Right ventricle myocardium superior (tissue), 1 donor: ENCODE measurements around the gene FBXL19. TPM values are rescaled to one million over a fixed set of nuclear protein-coding genes. Genes with fewer than 3 reads are reported as not detected.

Source experiments
- ATAC-seq: fragments of 200-7000 bp; cut with Tn5 transposase; one replicate; pipeline ENCODE4 v1.9.1; 2020; ENCODE audit warnings: mild to moderate bottlenecking; ENCODE audit not compliant: poor library complexity
- DNase-seq: peaks from one replicate; pipeline ENCODE4 v3.0.0-alpha.2; 2020
- intact Hi-C: fragments of 100-400 bp; cut with DNase I; formaldehyde crosslinking; loops from one replicate; pipeline ENCODE4 v1.11.2; 2022
- total RNA-seq: library from RNA; stranded (reverse); fragmentation: NEBNext Ultra II Directional; extraction: Animal tissue kit (Norgen Biotek cat#: 25700); gene quantifications from one replicate; pipeline ENCODE4 v1.2.1, GENCODE V29; 2021
- donor health status: DM: no; HTN: yes; CAD: no; lungs with severe emphysema.

FBXL19 gene
- total RNA-seq, 1 donor from 2014 or later: 4.7 TPM

DNA sequence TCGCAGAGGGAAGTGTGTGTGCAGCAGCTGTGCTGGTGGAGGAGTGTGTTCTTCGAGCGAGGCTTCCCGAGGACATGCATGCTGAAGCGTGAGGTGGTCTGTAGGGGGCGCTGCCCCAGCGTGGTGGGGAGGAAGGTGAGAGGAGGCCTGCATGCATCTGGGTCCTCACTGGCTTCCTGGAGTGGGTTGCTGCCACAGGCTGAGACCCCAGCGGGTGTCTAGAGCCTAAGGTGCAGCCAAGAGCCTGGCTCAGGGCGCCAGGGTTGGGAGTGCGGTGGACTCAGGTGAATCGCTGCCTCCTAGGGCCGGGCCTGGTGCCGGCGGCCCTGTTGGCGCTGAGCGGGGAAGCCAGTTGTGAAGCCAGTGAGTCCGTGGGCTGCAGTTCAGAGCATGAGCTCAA is 54.1 kb downstream of the FBXL19 start:
- intact Hi-C loops: no loop called here
- DNase-seq (no peak), ATAC-seq (no peak)

DNA sequence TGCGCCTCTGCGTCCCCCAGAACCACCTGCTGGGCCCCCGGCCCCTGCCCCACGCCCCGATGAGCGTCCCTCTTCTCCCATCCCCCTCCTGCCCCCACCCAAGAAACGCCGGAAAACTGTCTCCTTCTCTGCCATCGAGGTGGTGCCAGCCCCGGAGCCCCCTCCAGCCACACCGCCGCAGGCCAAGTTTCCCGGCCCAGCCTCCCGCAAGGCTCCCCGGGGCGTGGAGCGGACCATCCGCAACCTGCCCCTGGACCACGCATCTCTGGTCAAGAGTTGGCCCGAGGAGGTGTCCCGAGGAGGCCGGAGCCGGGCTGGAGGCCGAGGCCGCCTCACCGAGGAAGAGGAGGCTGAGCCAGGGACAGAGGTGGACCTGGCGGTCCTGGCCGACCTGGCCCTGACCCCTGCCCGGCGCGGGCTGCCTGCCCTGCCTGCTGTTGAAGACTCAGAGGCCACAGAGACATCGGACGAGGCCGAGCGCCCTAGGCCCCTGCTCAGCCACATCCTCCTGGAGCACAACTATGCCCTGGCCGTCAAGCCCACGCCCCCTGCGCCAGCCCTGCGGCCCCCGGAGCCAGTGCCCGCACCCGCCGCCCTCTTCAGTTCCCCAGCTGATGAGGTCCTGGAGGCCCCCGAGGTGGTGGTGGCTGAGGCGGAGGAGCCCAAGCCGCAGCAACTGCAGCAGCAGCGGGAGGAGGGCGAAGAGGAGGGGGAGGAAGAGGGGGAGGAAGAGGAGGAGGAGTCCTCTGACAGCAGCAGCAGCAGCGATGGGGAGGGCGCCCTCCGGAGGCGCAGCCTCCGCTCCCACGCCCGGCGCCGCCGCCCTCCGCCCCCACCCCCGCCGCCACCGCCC is 56.0 kb downstream of the FBXL19 start:
- intact Hi-C loops: loop anchor here (10.0 kb wide), 2 partner anchors 165 to 885 kb away; no protein-coding TSS in a partner anchor
- ATAC-seq: no peak
- no peak for DNase-seq

DNA sequence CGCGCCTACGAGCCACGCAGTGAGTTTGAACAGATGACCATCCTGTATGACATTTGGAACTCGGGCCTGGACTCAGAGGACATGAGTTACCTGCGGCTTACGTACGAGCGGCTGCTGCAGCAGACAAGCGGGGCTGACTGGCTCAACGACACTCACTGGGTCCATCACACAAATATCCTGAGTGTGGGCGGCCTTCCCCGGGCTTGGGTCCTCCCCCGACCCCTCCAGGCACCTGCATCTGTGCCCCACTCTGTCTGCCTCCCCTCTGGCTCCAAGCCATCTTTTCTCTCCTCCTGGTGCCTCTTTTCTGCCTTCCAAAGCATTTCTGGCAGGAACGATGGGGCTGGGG is 56.6 kb downstream of the FBXL19 start:
- intact Hi-C loops: loop anchor here (10.0 kb wide), 2 partner anchors 165 to 885 kb away; no protein-coding TSS in a partner anchor
- ATAC-seq (no peak), DNase-seq (no peak)

DNA sequence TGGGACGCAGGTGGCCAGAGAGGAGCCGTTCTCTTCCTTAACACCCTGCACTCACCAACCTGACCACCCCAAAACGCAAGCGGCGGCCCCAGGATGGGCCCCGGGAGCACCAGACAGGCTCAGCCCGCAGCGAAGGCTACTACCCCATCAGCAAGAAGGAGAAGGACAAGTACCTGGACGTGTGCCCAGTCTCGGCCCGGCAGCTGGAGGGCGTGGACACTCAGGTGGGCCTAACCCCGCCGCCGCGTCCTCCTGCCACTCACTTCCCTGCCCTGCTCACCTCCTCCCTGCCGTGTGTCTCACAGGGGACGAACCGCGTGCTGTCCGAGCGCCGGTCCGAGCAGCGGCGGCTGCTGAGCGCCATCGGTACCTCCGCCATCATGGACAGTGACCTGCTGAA is 57.1 kb downstream of the FBXL19 start:
- intact Hi-C loops: loop anchor here (10.0 kb wide), 2 partner anchors 164 to 884 kb away; no protein-coding TSS in a partner anchor
- ATAC-seq (no peak), DNase-seq (no peak)

DNA sequence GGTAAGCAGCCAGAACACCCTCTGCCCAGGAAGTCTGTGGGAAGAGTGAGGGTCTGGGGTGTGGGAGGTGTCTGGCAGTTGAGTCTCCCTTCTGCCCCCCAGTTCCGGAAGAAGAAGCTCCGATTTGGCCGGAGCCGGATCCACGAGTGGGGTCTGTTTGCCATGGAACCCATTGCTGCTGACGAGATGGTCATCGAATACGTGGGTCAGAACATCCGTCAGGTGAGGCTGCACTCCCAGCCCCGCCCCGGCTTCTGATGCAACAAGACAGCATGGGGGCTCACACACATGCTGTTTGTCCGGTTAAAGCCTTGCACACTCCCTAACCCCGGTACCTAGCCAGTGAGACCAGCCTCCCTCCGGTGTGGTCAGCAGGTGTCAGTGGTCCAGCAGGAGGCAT is 57.6 kb downstream of the FBXL19 start:
- DNase-seq (no peak), ATAC-seq (no peak)
- intact Hi-C loops: loop anchor here (10.0 kb wide), 2 partner anchors 164 to 884 kb away; no protein-coding TSS in a partner anchor

DNA sequence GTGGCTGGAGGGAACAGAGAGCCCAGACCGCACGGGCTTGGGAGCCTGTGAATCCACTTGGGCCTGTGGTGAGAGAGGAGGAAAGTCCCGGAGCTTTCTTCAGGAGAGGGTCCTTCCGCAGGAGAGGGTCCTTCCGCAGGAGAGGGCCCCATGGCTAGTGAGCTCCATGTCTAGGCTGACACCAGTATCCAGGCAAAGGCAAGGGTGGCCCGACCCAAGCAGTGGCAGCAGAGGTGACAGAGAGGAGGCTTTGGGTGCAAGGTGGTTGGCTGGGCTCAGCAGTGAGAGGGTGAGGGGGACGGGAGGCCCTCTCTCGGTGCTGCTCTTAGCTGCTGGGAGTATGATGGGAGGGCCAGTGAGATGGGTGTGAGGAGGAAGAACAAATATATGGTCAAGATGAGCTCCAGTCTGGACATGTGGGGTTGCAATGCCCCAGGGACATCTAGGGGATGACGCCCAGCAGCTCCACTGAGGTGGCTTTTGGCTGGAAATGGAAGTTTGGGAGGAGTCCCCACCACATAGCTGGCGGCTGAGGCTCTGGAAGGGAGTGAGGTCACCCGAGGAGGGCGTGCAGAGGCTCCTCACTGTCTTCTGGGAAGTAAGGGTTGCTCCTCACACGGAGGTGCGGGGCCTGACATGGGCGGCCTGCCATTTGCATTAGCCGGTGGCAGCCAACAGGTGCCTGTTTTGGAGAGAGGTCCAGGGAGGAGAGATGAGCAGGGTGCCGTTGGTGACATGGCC is 59.3 kb downstream of the FBXL19 start:
- intact Hi-C loops: loop anchor here (10.0 kb wide), 2 partner anchors 162 to 882 kb away; no protein-coding TSS in a partner anchor
- DNase-seq: peak; percentile 64
- peak; percentile 7 for ATAC-seq

DNA sequence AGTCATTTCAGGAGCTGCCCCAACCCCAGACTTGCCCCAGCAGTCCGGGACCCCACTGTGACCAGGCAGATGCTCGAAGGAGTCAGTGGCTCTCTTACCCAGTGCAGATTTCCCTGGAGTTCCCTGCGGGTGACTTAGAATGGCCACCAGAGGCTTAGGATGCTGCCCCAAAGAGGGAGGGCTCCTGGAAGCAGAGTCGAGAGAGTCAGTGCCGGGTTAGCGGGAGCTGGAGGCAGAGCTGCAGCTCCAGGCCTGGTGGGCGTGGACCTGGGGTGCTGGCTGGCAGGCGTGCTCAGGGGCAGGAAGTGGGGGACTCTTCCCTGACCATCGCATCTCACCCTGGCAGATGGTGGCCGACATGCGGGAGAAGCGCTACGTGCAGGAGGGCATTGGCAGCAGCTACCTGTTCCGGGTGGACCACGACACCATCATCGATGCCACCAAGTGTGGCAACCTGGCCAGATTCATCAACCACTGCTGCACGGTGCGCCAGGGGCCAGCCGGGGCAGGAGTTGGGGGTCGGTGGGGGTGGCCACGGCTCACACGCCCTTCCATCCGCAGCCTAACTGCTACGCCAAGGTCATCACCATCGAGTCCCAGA is 60.0 kb downstream of the FBXL19 start:
- DNase-seq: no peak
- no peak for ATAC-seq
- intact Hi-C loops: loop anchor here (10.0 kb wide), 2 partner anchors 161 to 881 kb away; no protein-coding TSS in a partner anchor

DNA sequence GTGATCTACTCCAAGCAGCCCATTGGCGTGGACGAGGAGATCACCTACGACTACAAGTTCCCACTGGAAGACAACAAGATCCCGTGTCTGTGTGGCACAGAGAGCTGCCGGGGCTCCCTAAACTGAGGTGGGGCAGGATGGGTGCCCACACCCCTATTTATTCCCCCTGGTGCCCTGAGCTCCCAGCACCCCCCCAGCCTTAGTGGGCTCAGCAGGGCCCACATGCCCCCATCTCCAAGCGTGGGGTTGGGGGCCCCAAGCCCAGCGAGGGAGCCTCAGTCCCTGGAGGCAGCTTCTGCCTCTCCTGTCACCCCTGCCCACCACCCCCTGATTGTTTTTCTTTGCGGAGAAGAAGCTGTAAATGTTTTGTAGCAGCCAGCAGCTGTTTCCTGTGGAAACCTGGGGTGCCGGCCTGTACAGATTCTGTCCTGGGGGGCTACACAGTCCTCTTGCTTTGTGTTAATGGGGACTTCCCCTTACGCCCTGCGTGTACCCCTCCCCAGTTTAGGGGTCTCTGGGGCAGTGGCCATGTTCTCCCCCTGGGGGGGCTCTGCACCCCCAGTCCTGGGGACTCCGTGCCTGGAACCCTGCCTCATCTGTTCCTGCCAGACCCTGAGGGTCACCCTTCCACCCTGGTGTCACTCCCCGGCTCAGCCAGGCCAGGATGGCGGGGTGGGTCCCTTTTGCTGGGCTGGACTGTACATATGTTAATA is 60.7 kb downstream of the FBXL19 start:
- ATAC-seq (no peak), DNase-seq (no peak)
- intact Hi-C loops: loop anchor here (10.0 kb wide), 2 partner anchors 161 to 881 kb away; no protein-coding TSS in a partner anchor

DNA sequence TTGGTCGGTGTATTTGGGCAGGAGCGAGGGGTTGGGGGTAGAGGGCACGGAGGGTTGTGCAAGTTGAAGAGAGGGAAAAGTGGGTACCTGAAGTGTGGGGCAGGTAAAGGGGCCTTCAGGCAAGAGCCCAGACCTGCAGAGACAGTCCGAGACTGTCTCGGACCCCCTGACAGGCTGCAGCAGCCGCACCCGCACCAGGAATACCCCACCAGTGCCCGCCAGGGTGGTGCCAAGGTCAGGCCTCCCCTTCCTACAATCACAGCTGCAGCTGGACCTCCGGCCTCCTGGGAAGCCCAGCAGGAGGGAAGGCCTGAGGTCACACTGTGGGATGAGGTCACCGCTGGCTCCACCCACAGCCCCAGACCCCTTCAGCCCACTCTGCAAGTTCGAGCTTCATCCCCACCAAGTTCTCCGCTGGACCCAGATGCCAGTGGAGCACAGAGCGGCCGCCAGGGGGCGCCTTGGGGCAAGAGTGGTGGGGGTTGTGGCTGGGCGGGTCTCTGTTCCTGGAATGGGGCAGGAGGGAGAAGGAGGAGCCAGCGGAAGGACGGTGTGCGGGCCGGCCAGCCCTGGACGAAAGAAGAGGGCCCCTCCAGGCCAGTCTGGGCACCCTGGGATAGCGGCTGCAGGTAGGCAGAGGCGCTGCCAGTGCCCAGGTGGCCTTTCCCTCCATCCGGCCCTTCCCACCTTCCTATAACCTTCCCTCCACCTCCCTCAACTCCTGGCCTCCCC is 61.5 kb downstream of the FBXL19 start, which contains the start of gene HSD3B7:
TSS of gene HSD3B7 (plus strand) at position 539 of the 732 bp plus-strand sequence. CDS start 452 bp downstream, outside the sequence.
- peak; percentile 95 for DNase-seq
- intact Hi-C loops: loop anchor here (5.0 to 10.0 kb wide), 3 partner anchors 160 to 880 kb away; partner anchors contain the start of gene ZNF843
- peak; percentile 94 for ATAC-seq

DNA sequence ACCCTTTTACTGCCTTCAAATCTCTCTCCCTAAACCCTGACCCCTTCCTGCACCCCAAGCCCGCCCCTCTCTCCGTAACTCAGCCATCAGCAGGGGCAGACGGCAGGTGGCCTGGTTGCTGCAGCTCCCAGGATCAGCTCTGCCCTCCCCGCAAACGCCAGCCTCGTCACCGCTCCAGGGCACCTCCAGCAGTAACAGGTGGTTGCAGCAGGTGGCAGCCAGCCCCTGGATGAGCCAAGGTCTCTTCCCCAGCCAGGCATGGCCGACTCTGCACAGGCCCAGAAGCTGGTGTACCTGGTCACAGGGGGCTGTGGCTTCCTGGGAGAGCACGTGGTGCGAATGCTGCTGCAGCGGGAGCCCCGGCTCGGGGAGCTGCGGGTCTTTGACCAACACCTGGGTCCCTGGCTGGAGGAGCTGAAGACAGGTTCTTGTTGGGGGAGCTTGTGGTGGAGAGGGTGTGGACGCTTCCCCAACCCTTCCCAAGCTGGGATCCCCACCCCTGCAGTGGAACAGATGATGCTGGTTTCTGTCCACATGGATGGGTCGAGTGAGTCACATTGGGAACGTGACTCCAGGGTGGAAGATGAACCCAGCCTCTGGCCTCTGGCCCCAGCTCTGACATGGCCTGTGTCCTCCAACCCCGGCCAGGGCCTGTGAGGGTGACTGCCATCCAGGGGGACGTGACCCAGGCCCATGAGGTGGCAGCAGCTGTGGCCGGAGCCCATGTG is 62.2 kb downstream of the FBXL19 start:
- ATAC-seq (peak; percentile 54), DNase-seq (no peak)
- intact Hi-C loops: loop anchor here (5.0 to 10.0 kb wide), 3 partner anchors 159 to 879 kb away; partner anchors contain the start of gene ZNF843

DNA sequence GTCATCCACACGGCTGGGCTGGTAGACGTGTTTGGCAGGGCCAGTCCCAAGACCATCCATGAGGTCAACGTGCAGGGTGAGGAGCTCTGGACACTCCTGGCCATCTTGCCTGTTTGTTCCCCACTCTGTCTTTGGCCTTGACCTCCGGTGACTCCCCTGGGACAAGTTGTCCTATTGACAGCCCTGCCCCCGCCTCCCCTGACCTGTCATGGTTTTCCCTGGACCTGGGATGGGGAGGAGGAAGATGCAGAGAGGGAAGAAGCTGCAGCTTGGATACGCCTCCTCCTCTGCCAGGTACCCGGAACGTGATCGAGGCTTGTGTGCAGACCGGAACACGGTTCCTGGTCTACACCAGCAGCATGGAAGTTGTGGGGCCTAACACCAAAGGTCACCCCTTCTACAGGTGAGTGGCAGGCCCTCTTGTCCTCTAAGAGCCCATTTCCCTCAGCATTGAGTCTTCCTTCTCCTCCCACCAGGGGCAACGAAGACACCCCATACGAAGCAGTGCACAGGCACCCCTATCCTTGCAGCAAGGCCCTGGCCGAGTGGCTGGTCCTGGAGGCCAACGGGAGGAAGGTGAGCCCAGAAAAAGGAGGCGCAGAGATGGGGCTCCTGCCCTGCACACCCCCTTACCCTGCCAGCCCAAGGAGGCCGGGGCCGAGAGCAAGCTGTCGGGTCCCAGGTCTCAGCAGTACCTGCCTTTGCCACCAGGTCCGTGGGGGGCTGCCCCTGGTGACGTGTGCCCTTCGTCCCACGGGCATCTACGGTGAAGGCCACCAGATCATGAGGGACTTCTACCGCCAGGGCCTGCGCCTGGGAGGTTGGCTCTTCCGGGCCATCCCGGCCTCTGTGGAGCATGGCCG is 63.0 kb downstream of the FBXL19 start:
- DNase-seq (no peak), ATAC-seq (no peak)
- intact Hi-C loops: loop anchor here (5.0 to 10.0 kb wide), 3 partner anchors 158 to 878 kb away; partner anchors contain the start of gene ZNF843

DNA sequence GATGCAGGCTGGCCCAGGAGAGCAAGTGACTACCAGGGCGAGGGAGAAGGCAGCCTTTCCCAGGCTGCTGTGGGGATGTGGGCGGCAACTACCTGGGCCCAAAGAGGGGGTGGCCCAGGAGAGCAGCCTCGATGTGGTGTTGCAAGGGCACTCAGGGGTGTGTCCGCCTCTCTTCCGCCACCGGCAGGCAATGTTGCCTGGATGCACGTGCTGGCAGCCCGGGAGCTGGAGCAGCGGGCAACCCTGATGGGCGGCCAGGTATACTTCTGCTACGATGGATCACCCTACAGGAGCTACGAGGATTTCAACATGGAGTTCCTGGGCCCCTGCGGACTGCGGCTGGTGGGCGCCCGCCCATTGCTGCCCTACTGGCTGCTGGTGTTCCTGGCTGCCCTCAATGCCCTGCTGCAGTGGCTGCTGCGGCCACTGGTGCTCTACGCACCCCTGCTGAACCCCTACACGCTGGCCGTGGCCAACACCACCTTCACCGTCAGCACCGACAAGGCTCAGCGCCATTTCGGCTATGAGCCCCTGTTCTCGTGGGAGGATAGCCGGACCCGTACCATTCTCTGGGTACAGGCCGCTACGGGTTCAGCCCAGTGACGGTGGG is 64.3 kb downstream of the FBXL19 start:
- no peak for ATAC-seq
- intact Hi-C loops: loop anchor here (5.0 to 10.0 kb wide), 3 partner anchors 157 to 877 kb away; partner anchors contain the start of gene ZNF843
- no peak for DNase-seq

DNA sequence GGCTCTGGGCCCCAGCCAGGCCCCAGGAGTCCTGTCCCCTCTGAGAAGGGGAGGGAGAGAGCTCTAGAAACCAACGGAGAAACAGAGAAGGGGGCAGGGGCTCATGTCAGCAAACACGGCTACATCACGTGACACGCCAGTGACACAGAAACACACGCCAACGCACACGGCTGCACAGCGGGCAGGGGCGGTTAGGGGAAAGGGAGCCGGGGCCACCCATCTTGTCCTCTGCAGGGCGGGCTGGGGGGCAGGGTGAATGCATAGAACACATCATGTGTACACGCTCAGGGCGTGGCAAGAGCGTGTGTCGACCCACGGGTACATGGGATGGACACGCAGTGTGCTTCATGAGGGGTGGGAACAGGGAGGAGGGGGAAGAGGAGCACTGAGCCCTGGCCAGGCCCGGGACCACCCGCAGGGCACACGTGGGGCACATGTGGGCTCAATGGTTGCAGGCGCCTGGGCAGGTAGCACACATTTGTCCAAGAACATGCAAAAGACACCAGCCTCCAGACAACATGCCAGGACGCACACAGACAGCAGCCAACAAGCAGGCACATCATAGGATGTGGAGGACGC is 66.2 kb downstream of the FBXL19 start:
- no peak for ATAC-seq
- intact Hi-C loops: loop anchor here (5.0 to 10.0 kb wide), 3 partner anchors 155 to 875 kb away; partner anchors contain the start of gene ZNF843
- DNase-seq: no peak

DNA sequence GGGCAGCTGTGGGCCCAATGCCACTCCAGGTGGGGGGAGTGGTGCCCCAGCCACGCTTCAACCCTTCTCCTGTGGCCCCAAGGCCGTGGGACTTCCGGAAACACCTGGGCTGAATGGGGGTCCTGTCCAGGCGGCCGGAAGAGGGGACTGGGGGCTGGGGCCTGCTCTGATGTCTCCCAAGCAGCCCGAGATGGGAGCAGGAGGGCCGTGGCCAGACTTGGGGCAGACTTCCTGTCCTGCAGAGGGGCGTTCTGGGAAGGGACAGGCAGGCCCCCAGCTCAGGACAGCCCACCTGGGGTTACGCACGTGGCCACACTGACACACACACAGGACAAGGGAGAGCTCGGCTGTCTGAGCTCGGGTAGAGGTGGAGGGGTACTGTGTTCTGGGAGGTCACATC is 66.7 kb downstream of the FBXL19 start:
- ATAC-seq: no peak
- intact Hi-C loops: no loop called here
- DNase-seq: no peak

DNA sequence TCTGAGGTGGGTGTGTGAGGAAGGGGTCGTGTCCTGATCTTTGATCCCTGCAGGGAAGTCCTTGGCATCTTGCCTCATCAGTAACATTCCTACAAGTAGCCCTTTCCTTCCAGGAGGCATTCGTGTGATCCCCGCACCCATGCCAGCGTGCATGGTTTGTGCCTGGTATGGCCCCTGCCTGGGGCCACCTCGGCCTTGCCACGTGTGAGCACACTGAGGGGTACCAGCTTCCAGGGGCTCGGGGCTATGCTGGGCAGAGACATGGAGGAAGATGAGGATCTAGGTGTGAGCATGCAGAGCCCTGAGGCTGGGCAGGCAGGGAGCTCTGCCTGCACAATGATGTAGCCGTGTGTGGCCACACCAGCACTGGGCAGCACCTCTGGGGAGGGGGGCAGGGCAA is 67.7 kb downstream of the FBXL19 start:
- no peak for ATAC-seq
- intact Hi-C loops: no loop called here
- no peak for DNase-seq
